ENCODE results near the gene PTPN5.

DNA sequence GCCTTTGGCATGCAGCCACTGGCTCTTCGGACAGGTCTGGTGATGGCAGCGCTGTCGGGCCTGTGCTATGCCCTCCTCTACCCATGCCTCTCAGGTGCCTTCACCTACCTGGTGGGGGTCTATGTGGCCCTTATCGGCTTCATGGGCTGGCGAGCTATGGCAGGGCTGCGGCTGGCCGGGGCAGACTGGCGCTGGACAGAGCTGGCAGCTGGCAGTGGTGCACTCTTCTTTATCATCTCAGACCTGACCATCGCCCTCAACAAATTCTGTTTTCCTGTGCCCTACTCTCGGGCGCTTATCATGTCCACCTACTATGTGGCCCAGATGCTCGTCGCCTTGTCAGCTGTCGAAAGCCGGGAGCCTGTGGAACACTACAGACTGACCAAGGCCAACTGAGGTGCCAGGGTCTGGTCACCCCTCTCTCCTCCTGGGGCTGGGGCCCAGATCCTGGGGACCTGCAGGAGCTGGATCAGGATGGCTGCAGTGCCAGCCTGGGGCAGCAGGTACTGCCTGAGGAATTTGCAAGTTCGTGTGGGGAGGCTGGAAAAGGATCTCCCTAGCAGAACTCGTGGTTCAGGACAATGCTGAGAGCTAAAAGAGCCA is 89.9 kb downstream of the PTPN5 start:
- TF ChIP-seq BHLHE40 (IDR thresholded peaks at IDR 0.05; ENCODE audit: borderline replicate concordance) (no peak), ELF4 (IDR thresholded peaks at IDR 0.05) (no peak), L3MBTL2 (conservative IDR thresholded peaks at IDR 0.05) (no peak), FOXM1 (IDR thresholded peaks at IDR 0.05; ENCODE audit: borderline replicate concordance) (no peak), SP1 (IDR thresholded peaks at IDR 0.05) (no peak), HDGF (IDR thresholded peaks at IDR 0.05; ENCODE audit: borderline replicate concordance) (no peak), CTBP1 (IDR thresholded peaks at IDR 0.05; ENCODE audit: borderline replicate concordance) (no peak), SUZ12 (IDR thresholded peaks at IDR 0.05) (no peak)

Measured in HEK293T (cell line).